Transverse colon (tissue), 4 donors: ENCODE results near the gene CTSD. TPM values are rescaled to one million over a fixed set of nuclear protein-coding genes. Genes with fewer than 3 reads are reported as not detected.

Experiments used
- DNase-seq: peaks from one replicate; pipeline ENCODE4 v3.0.0-alpha.2; 2019
- H3K27ac ChIP-seq, 4 donors: fragments of 200-600 bp; sonication (generic); 2 replicates each; pipeline ENCODE4 v1.5.1; 2016 to 2018; ENCODE audit warnings: inconsistent platforms in 4 of 4
- H3K27me3 ChIP-seq: fragments of 200-600 bp; sonication (generic); 2 replicates; pipeline ENCODE4 v1.5.1; 2017; ENCODE audit warnings: inconsistent platforms
- H3K36me3 ChIP-seq, 4 donors: fragments of 200-600 bp; sonication (generic); 2 replicates each; pipeline ENCODE4 v1.5.1; 2017 to 2019; ENCODE audit warnings: inconsistent platforms in 4 of 4
- H3K4me1 ChIP-seq, 4 donors: fragments of 200-600 bp; sonication (generic); 2 replicates each; pipeline ENCODE4 v1.5.1; 2017 to 2020; ENCODE audit warnings: inconsistent platforms in 4 of 4
- H3K4me3 ChIP-seq, 4 donors: fragments of 200-600 bp; sonication (generic); 1 replicate in 1 of 4; 2 replicates in 3 of 4; pipeline versions ENCODE4 v1.5.1 to v1.6.1; 2017 to 2019; ENCODE audit warnings: inconsistent platforms in 4 of 4
- H3K9me3 ChIP-seq, 2 donors: fragments of 200-600 bp; sonication (generic); 2 replicates each; pipeline ENCODE4 v1.5.1; 2017 to 2019; ENCODE audit warnings: inconsistent platforms in 2 of 2
- CTCF ChIP-seq, 5 experiments: fragments of 200-600 bp in 3 of 5; fragments of 450-650 bp in 2 of 5; sonication (generic) in 3 of 5; IDR thresholded peaks; 1 replicate in 2 of 5; 2 replicates in 3 of 5; pipeline ENCODE4 v1.5.1; 2016 to 2017; ENCODE audit warnings: antibody characterized with exemption in 5 of 5, inconsistent platforms in 3 of 5, mild to moderate bottlenecking in 2 of 5, moderate library complexity in 1 of 5
- EP300 ChIP-seq: sonication (generic); formaldehyde crosslinking; IDR thresholded peaks from one replicate; pipeline ENCODE4 v1.6.1; 2017; ENCODE audit warnings: antibody characterized with exemption, low read depth
- POLR2A ChIP-seq: fragments of 450-650 bp; IDR thresholded peaks from one replicate; pipeline ENCODE4 v1.6.1; 2016; ENCODE audit warnings: antibody characterized with exemption, mild to moderate bottlenecking, moderate library complexity
- POLR2AphosphoS5 ChIP-seq, 3 donors: sonication (generic); formaldehyde crosslinking; IDR thresholded peaks; one replicate each; pipeline ENCODE4 v1.6.1; 2016; ENCODE audit warnings: antibody characterized with exemption in 3 of 3
- WGBS, 2 donors: methylation state at CpG; one replicate each; pipeline ENCODE4 v1.1.5; 2018; ENCODE audit warnings: low coverage in 1 of 2; 5-methylcytosine and 5-hydroxymethylcytosine counted together
- in situ Hi-C, 4 donors: fragments of 200-750 bp; cut with MboI; loops; one replicate each; pipeline versions ENCODE4 v1.15.0 to v1.15.1; 2017; ENCODE audit warnings: low sequenced_read_pairs in 3 of 4, low pct_ligation_motif_present in 1 of 4, low pct_unique_long_range_greater_than_20kb in 1 of 4
- intact Hi-C: fragments of 100-400 bp; cut with DNase I; formaldehyde crosslinking; loops from one replicate; pipeline ENCODE4 v1.15.1; 2023; ENCODE audit warnings: low total_unique reads
- total RNA-seq, 4 donors: library from RNA; depleted of rRNA; stranded (reverse); fragments of >200 nt; gene quantifications; one replicate each; pipeline ENCODE4 v1.1.0, GENCODE V29; 2016

The CTSD gene
- total RNA-seq, 4 donors from 2014 or later: 548 to 1,794 (median 1,176) TPM

GRCh38 chr11:1733009-1733715 is 30.6 kb downstream of the CTSD start:
- no peak overlapping the region for H3K4me3 ChIP-seq
- no peaks in the 10 kb centered on the region for H3K4me1 ChIP-seq
- no peaks in the 10 kb centered on the region for H3K36me3 ChIP-seq
- peaks cover 0 to 5% of the 10 kb centered on the region in 2 donors for H3K9me3 ChIP-seq
- no peak overlapping the region for H3K27ac ChIP-seq
- peaks cover 79% of the 10 kb centered on the region for H3K27me3 ChIP-seq
- WGBS, 2 donors: 60% methylated on average over 14 of the region's 14 CpGs; no CpG with 5 or more reads in 1 of the 2 donors
- no peak for TF ChIP-seq POLR2A
- no peak for TF ChIP-seq EP300
- no peak for TF ChIP-seq CTCF (IDR thresholded peaks at IDR 0.05)
- no peak for TF ChIP-seq POLR2AphosphoS5 (IDR thresholded peaks at IDR 0.05)
- no peak for DNase-seq
- in situ Hi-C loops (no loop called here), intact Hi-C loops (no loop called here)

- H3K4me3 ChIP-seq: no peak overlapping the region
- TF ChIP-seq EP300: no peak
- 36 to 38% methylated on average over 2 to 13 of the region's 13 CpGs for whole genome bisulfite sequencing, 2 donors
- H3K27me3 ChIP-seq: peaks cover 81% of the 10 kb centered on the region
- H3K36me3 ChIP-seq: no peaks in the 10 kb centered on the region
- no peak for DNase-seq
- H3K27ac ChIP-seq: no peak overlapping the region
- in situ Hi-C loops: no loop called here
- H3K9me3 ChIP-seq: peaks cover 0 to 3% of the 10 kb centered on the region in 2 donors
- intact Hi-C loops: no loop called here
- no peaks in the 10 kb centered on the region for H3K4me1 ChIP-seq
These were observed 31.2 kb downstream of the CTSD start for GRCh38 chr11:1732418-1733008.

GRCh38 chr11:1731451-1732059 is 32.2 kb downstream of the CTSD start:
- TF ChIP-seq EP300: no peak
- no peak for TF ChIP-seq POLR2AphosphoS5 (IDR thresholded peaks at IDR 0.05)
- no peak for TF ChIP-seq POLR2A
- no peak for TF ChIP-seq CTCF (IDR thresholded peaks at IDR 0.05)
- Histone ChIP-seq H3K36me3 (no peaks in the 10 kb centered on the region), H3K4me3 (no peak overlapping the region), H3K9me3 (no peaks in the 10 kb centered on the region), H3K4me1 (no peaks in the 10 kb centered on the region), H3K27me3 (peaks cover 80% of the 10 kb centered on the region), H3K27ac (no peak overlapping the region)
- WGBS, 2 donors: 80 to 82% methylated on average over 1 to 5 of the region's 5 CpGs
- DNase-seq: no peak
- intact Hi-C loops: no loop called here
- in situ Hi-C loops: no loop called here

- intact Hi-C loops (no loop called here), in situ Hi-C loops (no loop called here)
- no peaks in the 10 kb centered on the region for H3K4me1 ChIP-seq
- DNase-seq: no peak
- H3K27ac ChIP-seq: no peak overlapping the region
- H3K27me3 ChIP-seq: peaks cover 80% of the 10 kb centered on the region
- no peaks in the 10 kb centered on the region for H3K9me3 ChIP-seq
- no peaks in the 10 kb centered on the region for H3K36me3 ChIP-seq
- 44 to 61% methylated on average over 7 to 11 of the region's 11 CpGs for WGBS, 2 donors
- H3K4me3 ChIP-seq: no peak overlapping the region
- no peak for TF ChIP-seq CTCF (IDR thresholded peaks at IDR 0.05)
- TF ChIP-seq EP300: no peak
- no peak for TF ChIP-seq POLR2A
- no peak for TF ChIP-seq POLR2AphosphoS5 (IDR thresholded peaks at IDR 0.05)
These were observed 33.6 kb downstream of the CTSD start for GRCh38 chr11:1730059-1730629.
